Activated T-helper 1 cell treated with anti-CD3 and anti-CD28 coated beads, Interleukin-2, amount 50 U/mL, for 16 hours (primary cell): ENCODE data around the gene FGA.

Experiments
- DNase-seq, 2 donors: peaks; one replicate each; pipeline ENCODE4 v3.0.0-alpha.2; 2020; ENCODE audit warnings: low read depth in 1 of 2, low spot score in 1 of 2

FGA gene

DNA sequence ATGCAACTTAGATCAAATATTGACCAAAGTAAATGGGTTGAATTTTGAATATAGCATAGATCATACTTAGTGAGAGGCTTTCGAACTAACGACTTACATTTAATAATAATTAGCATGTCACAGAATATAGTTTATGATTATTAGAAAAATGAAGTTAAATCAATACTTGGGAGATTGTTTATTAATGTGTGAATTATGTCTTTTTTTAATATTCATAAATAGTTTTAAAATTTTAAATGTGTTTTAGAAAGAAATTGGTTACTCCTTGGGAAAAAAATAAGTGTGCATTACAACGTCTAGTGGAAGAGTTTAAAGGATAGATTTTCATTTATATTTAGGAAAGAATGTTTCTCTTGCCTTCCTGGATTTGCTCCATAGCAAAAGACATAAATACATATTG, 7.3 kb downstream of the FGA start:
- no peak for DNase-seq

DNA sequence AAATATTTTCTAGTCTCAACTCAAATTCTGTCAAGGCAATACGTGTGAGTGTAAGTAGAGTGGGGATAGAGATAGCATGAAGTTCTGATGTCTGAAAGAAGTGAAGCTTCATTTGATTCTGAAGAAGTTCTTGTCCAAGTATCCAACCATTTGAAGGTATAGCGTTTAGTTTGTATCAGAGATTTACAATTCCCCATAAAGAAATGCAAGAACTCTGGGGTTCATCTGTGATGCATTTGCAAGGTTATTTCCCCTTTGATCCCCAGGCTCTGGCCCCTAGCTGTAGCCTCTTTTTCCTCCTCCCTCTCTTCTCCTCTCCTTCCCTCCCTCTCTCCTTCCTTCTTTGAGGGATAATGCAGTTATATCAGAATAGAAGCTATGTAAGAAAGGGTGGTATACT, 7.8 kb downstream of the FGA start:
- no peak for DNase-seq

DNA sequence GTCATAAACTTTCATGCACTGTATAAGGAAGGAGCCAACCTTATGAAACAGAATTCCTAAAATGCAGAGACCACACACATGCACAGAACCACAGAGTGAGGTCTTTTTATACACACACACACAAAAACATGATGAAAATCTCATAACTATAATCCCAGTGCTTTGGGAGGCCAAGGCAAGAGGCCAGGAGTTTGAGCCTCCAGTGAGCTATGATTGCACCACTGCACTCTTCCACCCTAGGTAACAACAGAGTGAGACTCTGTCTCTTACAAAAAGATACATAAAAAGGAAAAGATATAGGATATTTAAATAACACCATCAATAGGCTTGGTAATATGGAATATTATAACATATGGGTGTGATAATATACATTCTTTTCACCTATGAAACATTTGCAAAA, 10.6 kb downstream of the FGA start:
- no peak for DNase-seq

DNA sequence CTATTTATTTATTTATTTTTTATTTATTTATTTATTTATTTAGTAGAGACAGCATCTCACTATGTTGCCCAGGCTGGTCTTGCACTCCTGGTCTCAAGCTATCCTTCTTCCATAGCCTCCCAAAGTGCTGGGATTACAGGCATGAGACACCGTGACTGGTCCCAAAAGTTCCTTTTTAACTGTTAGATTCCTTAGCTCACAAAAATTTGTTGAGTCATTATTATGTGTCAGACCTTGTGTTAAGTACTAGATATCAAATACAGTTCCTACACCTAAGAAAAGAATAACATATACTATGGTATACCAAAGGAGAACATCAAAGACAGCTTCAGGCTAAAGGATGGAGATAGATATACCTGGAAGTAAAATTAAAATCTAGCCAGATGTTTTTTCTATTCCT, 11.6 kb downstream of the FGA start:
- DNase-seq, result no peak

DNA sequence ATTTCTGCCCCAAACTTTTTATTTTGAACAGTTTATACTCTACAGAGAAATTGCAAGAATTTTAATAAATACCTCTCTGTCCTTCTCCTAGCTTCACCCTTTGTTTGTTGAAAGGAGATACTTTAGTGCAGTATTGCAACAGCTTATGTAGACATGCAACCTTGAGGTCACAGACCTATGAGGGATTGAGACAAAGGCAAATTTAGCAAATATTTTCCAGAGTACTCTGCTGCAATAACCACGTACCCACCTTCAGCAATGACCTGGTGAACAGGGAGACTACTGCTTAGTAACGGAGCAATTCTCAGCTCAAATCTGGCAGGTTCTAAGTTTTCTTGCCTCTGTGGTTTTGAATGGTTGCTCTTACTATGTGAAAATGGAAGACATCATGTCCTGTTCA, 13.2 kb downstream of the FGA start:
- DNase-seq, result no peak

DNA sequence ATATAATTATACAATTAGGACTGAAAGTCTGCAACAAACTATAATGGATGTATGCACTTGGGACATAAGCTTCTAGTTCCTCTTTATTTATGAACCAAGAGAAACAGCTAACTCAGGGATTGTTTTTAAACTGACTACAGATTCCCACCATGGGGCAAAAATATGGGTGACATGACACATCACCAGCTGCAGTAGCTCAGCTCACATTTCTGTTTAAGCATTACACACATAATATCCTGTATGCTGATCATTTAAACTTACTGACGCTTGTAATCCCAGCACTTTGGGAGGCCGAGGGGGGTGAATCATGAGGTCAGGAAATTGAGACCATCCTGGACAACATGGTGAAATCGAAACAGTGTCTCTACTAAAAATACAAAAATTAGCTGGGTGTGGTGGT, 16.2 kb downstream of the FGA start:
- no peak for DNase-seq

DNA sequence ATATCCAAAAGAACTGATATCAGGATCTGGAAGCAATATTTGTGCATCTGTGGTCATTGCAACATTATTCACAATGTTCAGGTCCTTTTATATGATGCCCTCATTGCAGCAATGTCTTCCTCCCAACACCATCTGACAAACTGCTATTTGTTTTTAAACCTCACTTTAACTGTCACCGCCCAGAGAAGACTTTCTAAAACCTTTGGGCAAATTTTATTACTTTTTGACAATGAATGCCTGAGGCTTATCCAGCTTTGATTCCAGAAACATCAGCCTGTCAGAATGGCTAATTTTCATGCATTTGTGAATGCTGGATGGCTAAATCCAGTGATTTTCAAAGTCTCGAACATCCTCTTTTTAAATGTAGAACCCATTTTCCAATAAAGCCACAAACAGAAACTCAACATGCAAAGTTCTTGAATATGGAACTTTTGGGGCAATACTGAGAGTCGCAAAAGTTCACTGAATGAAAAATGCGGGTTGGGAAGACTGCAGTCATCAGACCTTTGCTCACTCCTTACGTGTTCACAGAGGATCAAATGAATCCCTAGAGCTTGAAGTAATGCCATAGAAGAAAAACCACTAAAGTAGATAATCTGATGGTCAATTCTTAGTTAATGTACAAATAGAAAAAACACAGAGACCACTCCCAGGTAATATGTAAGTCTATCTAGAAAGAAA, 17.2 kb downstream of the FGA start:
- DNase-seq, result no peak

DNA sequence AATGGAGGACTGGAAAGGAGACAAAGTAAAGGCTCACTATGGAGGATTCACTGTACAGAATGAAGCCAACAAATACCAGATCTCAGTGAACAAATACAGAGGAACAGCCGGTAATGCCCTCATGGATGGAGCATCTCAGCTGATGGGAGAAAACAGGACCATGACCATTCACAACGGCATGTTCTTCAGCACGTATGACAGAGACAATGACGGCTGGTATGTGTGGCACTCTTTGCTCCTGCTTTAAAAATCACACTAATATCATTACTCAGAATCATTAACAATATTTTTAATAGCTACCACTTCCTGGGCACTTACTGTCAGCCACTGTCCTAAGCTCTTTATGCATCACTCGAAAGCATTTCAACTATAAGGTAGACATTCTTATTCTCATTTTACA, 21.0 kb downstream of the FGA start:
- DNase-seq, result no peak

DNA sequence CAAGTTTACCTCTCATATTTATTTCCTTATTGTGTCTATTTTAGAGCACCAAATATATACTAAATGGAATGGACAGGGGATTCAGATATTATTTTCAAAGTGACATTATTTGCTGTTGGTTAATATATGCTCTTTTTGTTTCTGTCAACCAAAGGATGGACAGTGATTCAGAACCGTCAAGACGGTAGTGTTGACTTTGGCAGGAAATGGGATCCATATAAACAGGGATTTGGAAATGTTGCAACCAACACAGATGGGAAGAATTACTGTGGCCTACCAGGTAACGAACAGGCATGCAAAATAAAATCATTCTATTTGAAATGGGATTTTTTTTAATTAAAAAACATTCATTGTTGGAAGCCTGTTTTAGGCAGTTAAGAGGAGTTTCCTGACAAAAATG, 21.5 kb downstream of the FGA start:
- DNase-seq, result no peak

DNA sequence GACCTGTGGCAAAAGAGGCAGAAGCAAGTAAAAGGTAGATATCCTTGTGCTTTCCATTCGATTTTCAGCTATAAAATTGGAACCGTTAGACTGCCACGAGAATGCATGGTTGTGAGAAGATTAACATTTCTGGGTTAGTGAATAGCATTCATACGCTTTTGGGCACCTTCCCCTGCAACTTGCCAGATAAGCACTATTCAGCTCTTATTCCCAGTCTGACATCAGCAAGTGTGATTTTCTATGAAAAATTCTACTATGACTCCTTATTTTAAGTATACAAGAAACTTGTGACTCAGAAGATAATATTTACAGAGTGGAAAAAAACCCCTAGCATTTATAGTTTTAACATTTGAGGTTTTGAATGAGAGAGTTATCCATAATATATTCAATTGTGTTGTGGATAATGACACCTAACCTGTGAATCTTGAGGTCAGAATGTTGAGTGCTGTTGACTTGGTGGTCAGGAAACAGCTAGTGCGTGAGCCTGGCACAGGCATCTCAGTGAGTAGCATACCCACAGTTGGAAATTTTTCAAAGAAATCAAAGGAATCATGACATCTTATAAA, 23.8 kb downstream of the FGA start:
- DNase-seq, result no peak

DNA sequence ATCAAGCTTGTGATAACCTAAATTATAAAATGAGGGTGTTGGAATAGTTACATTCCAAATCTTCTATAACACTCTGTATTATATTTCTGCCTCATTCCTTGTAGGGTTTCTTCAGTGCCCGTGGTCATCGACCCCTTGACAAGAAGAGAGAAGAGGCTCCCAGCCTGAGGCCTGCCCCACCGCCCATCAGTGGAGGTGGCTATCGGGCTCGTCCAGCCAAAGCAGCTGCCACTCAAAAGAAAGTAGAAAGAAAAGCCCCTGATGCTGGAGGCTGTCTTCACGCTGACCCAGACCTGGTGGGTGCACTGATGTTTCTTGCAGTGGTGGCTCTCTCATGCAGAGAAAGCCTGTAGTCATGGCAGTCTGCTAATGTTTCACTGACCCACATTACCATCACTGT, 24.8 kb downstream of the FGA start:
- no peak for DNase-seq

DNA sequence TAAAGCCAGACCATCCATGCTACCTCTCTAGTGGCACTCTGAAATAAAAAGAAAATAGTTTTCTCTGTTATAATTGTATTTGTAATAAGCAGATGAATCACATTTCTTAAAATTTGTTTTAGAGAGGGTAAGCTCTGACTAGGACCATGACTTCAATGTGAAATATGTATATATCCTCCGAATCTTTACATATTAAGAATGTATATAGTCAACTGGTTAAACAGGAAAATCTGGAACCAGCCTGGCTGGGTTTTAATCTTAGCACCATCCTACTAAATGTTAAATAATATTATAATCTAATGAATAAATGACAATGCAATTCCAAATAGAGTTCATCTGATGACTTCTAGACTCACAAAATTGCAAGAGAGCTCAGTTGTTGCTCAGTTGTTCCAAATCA, 26.2 kb downstream of the FGA start:
- no peak for DNase-seq

DNA sequence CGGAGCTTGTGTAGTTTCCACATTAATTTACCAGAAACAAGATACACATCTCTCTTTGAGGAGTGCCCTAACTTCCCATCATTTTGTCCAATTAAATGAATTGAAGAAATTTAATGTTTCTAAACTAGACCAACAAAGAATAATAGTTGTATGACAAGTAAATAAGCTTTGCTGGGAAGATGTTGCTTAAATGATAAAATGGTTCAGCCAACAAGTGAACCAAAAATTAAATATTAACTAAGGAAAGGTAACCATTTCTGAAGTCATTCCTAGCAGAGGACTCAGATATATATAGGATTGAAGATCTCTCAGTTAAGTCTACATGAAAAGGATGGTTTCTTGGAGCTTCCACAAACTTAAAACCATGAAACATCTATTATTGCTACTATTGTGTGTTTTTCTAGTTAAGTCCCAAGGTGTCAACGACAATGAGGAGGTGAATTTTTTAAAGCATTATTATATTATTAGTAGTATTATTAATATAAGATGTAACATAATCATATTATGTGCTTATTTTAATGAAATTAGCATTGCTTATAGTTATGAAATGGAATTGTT, 27.8 kb downstream of the FGA start, which contains the start of gene FGB:
Gene FGB (plus strand): TSS at position 315 of the 558 bp plus-strand sequence. CDS start 8 bp downstream, at position 323.
- no peak for DNase-seq

DNA sequence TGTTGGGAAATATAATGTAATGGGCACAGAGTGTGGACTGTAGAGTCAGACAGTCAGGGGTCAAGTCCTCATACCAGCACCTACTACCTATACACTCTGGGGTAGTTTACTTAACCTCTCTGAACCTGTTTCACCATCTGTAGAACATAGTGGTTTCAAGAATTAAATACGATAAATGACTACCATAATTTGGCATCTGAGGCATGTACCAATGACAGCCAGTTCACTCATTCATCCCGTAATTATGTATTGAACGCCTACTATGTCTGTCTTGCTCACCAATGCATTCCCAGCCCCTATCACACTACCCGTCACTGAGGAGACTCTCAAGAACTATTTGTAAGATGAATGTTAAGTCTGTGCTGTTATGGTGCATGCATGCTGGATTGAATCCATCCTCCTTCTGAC, 29.7 kb downstream of the FGA start:
- no peak for DNase-seq

DNA sequence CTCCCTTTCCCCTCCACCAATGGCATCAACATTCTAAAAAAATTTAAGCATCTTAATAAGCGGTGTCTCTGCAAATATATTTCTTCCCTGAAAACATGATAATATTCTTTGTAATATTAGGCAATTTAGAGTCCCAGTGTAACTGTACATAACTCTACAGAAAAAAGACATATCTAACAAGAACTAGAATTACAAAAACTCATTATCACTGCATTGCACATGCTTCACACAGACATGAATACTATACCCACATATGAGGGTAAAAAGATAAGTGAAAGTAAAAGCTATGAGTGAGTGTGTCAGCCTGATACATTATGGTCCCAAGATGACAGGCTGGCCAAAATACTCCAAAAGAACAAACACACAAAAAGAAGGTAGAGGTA, 30.1 kb downstream of the FGA start:
- DNase-seq, result no peak

DNA sequence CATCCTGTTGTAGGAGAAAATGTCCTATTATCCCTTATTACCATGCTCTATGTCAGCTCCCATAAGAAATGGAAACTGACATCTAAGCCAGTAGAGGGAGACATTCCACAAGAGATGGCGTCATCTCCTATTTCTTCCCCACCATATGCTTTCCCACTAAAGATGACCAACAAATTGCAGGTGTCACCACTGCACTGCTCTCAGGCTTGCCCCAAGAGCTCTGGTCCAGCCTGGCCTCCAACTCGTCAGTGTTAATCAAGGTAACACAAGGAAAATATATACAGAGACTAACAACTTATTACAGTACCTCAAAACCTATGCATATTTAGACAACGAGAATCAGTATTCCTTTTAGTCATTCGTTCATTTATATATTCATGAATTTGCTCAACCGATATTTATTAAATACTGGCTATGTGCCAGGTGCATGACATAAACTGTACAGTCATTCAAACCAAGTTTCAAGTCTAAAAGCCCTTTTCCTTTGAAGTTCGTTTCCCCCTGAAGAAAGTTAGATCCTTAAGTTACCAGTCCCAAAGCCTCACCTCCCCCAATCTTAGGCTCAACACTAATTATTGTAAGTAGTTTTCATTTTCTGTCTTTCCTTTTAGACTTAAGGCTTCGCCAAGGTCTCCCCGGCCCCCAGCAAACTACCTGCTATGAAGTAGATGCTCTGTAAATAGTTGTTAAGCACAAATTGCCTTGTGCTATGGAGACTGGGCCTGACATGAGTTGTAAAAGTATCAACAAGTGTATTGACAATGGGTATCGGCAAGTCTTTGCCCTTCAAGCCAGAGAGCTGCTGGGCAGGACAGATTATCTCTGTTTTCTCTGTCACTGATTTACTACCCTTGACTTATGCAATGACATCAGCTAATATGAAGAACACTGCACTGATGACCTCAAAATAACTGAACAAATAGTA, 30.8 kb downstream of the FGA start:
- DNase-seq, result no peak

DNA sequence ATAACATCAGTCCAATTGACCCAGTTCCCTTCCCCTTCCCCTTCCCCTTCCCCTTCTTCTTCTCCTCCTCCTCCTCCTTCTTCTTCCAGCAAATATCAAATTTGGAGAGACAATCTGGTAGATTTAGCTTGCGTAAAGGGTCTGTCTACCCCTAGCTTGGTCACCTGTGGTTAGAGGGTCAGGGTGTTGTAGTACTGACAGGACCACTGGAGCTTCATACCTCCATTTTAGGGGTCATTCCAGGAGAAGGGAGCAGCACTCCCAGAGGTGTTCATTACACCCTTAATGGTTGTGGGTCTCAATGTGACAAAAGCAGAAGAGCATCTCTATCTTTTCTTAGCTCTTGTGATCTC, 31.4 kb downstream of the FGA start:
- no peak for DNase-seq

DNA sequence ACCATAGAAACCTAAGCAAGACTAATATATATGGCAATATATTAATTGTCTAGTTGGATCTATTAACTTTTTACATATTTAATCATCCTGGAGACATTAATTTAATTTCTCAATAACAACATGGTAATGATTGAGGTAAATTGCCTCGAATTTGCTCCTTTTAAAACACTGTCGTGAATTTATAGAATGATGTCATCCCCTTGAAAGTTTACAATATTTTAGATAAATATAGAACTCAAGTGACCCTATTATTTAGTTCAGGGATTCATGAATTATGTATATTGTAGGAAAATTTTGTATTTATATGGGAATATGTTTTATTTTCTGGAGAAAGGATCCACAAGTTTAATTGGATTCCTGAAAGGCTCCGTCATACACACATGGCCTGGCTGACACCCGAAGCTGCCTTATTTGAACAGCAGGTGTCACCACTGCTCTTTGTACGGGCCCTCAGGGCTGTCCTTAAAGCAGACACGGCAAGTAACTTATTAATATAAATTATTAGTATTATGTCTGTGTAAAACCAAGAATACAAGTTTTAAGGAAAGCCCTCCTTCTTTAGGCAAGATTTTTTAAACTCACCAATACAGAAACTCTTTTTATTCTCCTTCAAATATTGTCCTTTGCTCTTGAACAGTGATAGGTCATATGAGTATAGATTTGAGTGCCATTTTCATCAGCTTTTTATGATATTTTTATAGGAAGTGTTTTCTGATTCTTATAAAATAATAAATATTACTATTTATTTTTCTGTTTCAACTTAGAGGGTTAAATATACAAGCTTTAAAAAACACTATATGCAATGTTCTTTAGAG, 38.5 kb downstream of the FGA start:
- DNase-seq, result peak; percentile 45 to 49

DNA sequence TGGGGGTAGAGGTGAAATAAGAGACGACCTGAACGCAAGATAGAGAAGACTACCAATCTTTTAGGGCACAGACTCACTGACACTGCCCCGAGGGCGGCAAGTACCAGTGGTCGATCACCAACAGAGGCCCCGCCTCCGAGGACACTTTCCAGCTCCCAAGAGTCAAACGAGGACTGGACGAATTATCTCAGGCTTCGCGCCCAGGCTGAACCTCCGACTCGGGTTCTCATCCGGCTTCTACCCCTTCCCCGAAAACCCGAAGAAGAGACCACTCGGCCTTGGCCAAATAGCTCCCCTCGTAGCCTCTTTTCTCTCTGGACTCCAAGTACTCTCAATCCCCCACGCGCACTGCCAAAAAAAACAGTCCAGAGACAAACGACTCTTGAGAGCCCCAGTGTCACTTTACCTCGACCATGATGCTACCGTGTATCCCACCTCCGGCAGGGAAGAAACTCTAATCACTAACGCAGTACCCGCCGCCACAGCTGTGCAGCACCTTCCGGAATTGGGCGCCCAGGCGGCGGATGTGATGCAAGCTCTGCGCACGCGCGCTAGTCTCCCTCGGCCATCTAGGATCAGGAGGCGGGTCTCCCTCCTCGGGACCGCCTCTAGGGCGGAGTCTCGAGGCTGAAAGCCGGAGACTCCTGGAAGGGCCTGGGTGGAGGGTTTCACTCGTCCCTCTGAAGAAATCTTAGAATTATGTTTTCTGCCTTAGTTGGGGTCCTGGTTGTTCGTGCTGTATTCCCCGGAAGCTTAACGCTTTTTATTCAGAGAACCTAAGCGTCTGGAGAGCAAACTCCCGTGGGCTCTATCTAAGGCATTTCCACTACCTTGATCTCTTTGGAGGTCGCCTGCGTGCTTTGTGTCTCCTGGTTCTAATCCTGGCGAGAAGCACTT, 40.4 kb downstream of the FGA start, which contains the start of gene PLRG1:
Gene PLRG1 (minus strand): TSS at position 507 of the 897 bp plus-strand sequence. CDS start 92 bp downstream, at position 415.
- peak; percentile 94 to 95 for DNase-seq

DNA sequence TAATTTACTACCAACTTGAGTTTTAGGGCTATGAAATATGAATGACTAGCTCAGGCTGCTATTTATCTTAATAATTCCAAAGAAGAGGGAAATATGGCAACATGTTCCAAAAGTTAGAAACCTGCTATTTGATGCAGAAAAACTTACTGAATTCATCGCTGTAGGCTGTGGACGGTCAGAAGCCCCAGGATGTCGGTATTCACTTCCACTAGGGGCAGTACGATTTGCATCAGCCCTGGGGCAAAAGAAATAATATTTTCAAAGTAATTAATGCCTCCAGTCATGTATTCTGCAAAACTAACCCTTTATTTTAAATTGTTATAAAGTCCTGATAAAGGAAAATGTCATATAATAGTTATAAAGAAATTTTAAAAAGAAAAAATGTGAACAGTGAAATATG, 44.9 kb downstream of the FGA start:
- no peak for DNase-seq
